Caco-2 (cell line): ENCODE data around the gene MYO7B. TPM values are rescaled to one million over a fixed set of nuclear protein-coding genes. Genes with fewer than 3 reads are reported as not detected.

ENCODE experiments used
- BruUV-seq: library from RNA; stranded (reverse); fragments of 400-500 nt; replicated peaks from 2 replicates; lab custom pipeline; 2021; lab: Mats Ljungman, UMichigan
- CTCF ChIA-PET: fragments of 300-600 bp; sonication (Branson Sonifier 250); formaldehyde crosslinking; loops from one replicate; lab custom pipeline; 2022; ENCODE audit warnings: antibody characterized with exemption; lab: Charles Lee
- POLR2A ChIA-PET: fragments of 300-600 bp; sonication (Branson Sonifier 250); formaldehyde crosslinking; loops from one replicate; lab custom pipeline; 2022; ENCODE audit warnings: antibody characterized with exemption; lab: Charles Lee
- DNase-seq, 2 experiments: peaks; one replicate each; pipeline versions ENCODE4 v3.0.0 to v3.0.0-alpha.2; 2020 to 2022
- H3K27me3 ChIP-seq: replicated peaks from 2 replicates; pipeline ENCODE4 v1.6.0; 2011; ENCODE audit warnings: low read length; ENCODE audit not compliant: control insufficient read depth, insufficient read depth
- H3K36me3 ChIP-seq: 2 replicates; pipeline ENCODE4 v1.5.1; 2011; ENCODE audit warnings: low read length; ENCODE audit not compliant: control insufficient read depth, insufficient read depth
- H3K4me1 ChIP-seq: fragments of 250-450 bp; sonication (Bioruptor Pico); 2 replicates; pipeline ENCODE4 v1.5.1; 2020; ENCODE audit warnings: mild to moderate bottlenecking
- H3K4me3 ChIP-seq: 2 replicates; pipeline ENCODE4 v1.5.1; 2011; ENCODE audit warnings: low read depth, mild to moderate bottlenecking, control low read depth, low read length
- H3K9me3 ChIP-seq: fragments of 250-450 bp; sonication (Bioruptor Pico); 2 replicates; pipeline ENCODE4 v1.5.1; 2020; ENCODE audit warnings: mild to moderate bottlenecking, moderate library complexity
- H3K27ac Mint-ChIP-seq: one replicate; pipeline ENCODE4 v1.8.0; 2022; ENCODE audit warnings: mixed read lengths; ENCODE audit not compliant: unreplicated experiment
- H3K27me3 Mint-ChIP-seq: one replicate; pipeline ENCODE4 v1.8.0; 2022; ENCODE audit warnings: mixed read lengths; ENCODE audit not compliant: insufficient read depth, unreplicated experiment
- H3K36me3 Mint-ChIP-seq: one replicate; pipeline ENCODE4 v1.8.0; 2022; ENCODE audit warnings: mild to moderate bottlenecking, mixed read lengths; ENCODE audit not compliant: insufficient read depth, unreplicated experiment
- H3K4me1 Mint-ChIP-seq: one replicate; pipeline ENCODE4 v1.8.0; 2022; ENCODE audit warnings: low read depth, mixed read lengths; ENCODE audit not compliant: unreplicated experiment
- H3K4me3 Mint-ChIP-seq: one replicate; pipeline ENCODE4 v1.8.0; 2022; ENCODE audit warnings: mild to moderate bottlenecking, moderate library complexity, mixed read lengths; ENCODE audit not compliant: unreplicated experiment
- H3K9me3 Mint-ChIP-seq: one replicate; pipeline ENCODE4 v1.8.0; 2022; ENCODE audit warnings: mixed read lengths; ENCODE audit not compliant: unreplicated experiment
- CTCF ChIP-seq, 2 experiments: fragments of 200-600 bp in 1 of 2; IDR thresholded peaks; 1 replicate in 1 of 2; 2 replicates in 1 of 2; pipeline versions ENCODE4 v1.5.1 to v1.8.0; 2011 to 2022; ENCODE audit warnings: antibody characterized with exemption in 1 of 2, control low read depth in 1 of 2, inconsistent platforms in 1 of 2, low read depth in 1 of 2, low read length in 1 of 2, mild to moderate bottlenecking in 1 of 2, moderate library complexity in 1 of 2; ENCODE audit not compliant: insufficient read depth in 1 of 2, severe bottlenecking in 1 of 2, unreplicated experiment in 1 of 2
- intact Hi-C: fragments of 100-400 bp; cut with micrococcal nuclease; formaldehyde crosslinking; loops from one replicate; pipeline ENCODE4 v1.10.0; 2022; ENCODE audit not compliant: unreplicated experiment
- total RNA-seq: library from RNA; stranded (reverse); gene quantifications from 2 replicates; pipeline ENCODE4 v1.2.3, GENCODE V29; 2022

MYO7B gene
- total RNA-seq, 1 experiment from 2014 or later, result 0.27 TPM

- Mint-ChIP-seq H3K27me3 (no peaks in the 10 kb centered on the region), H3K27ac (no peak overlapping the region), H3K36me3 (no peaks in the 10 kb centered on the region), H3K9me3 (peaks cover 10% of the 10 kb centered on the region), H3K4me1 (no peaks in the 10 kb centered on the region), H3K4me3 (no peak overlapping the region)
- no TSS peak for BruUV-seq
- Histone ChIP-seq H3K27me3 (no peaks in the 10 kb centered on the region), H3K9me3 (no peaks in the 10 kb centered on the region), H3K4me3 (no peak overlapping the region), H3K4me1 (no peaks in the 10 kb centered on the region), H3K36me3 (no peaks in the 10 kb centered on the region)
- intact Hi-C loops, result no loop called here
- CTCF ChIA-PET, result interaction anchor here (1.1 kb wide), 1 partner anchor 27 kb away, joined by 3 read pairs; no protein-coding TSS in a partner anchor
- POLR2A ChIA-PET, result no interaction called here
- DNase-seq, result no peak
- no peak for TF ChIP-seq CTCF (IDR thresholded peaks at IDR 0.05; ENCODE audit: insufficient read depth in 1 of 2, low read depth in 1 of 2, low read length in 1 of 2, severe bottlenecking in 1 of 2, unreplicated experiment in 1 of 2)
These were observed 28.3 kb downstream of the MYO7B start for GRCh38 chr2:127563458-127564428.

- Mint-ChIP-seq H3K9me3 (peaks cover 10% of the 10 kb centered on the region), H3K4me3 (no peak overlapping the region), H3K4me1 (no peaks in the 10 kb centered on the region), H3K27ac (no peak overlapping the region), H3K27me3 (no peaks in the 10 kb centered on the region), H3K36me3 (no peaks in the 10 kb centered on the region)
- no peak for TF ChIP-seq CTCF (IDR thresholded peaks at IDR 0.05; ENCODE audit: insufficient read depth in 1 of 2, low read depth in 1 of 2, low read length in 1 of 2, severe bottlenecking in 1 of 2, unreplicated experiment in 1 of 2)
- intact Hi-C loops, result no loop called here
- H3K4me1 ChIP-seq, result no peaks in the 10 kb centered on the region
- BruUV-seq, result no TSS peak
- DNase-seq, result no peak
- no peak overlapping the region for H3K4me3 ChIP-seq
- ChIA-PET POLR2A (no interaction called here), CTCF (interaction anchor here (1.1 kb wide), 1 partner anchor 26 kb away, joined by 3 read pairs; no protein-coding TSS in a partner anchor)
- no peaks in the 10 kb centered on the region for H3K36me3 ChIP-seq
- H3K9me3 ChIP-seq, result no peaks in the 10 kb centered on the region
- no peaks in the 10 kb centered on the region for H3K27me3 ChIP-seq
These were observed 29.2 kb downstream of the MYO7B start for GRCh38 chr2:127564429-127565260.
